Measurements from ENCODE around the gene MIPEP. TPM values are rescaled to one million over a fixed set of nuclear protein-coding genes. Genes with fewer than 3 reads are reported as not detected.

MIPEP gene
- total RNA-seq, 1 experiment from 2014 or later: 25.0 TPM

DNA sequence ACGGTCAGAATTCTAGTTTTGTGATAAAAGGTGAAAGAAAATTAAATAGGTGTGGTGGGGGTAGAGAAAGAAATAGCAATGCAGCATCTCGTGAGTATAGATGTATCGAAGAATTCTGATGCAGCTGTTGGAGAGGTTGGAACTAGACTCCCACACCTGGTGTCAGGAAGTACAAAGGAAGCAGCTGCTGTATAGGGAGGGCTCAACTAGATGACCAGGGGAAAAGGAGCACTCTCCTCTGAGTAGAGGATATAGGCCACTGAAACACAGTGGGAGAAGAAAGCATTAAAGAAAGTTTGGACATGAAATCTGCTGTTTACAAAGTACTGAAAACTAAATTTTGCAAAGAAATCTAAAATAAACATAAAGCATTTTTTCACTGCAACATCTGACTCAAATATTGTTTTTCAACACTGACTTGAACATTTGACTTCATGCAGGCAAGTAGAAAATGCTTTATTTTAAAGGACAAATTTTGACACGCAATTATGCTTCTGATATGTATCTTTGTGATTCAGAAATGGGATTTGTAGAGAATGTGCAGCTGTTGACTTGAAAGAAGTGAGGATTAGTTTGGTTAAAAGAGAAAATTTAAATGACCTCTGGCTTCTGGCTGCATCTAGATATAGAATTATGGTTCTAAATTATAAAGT, 82.2 kb downstream of the MIPEP start:
- peaks cover 32% of the 10 kb centered on the region for H3K36me3 ChIP-seq
- no peaks in the 10 kb centered on the region for H3K27me3 ChIP-seq
- H3K4me3 ChIP-seq: no peak overlapping the region
- DNase-seq: no peak
- no peaks in the 10 kb centered on the region for H3K9me3 ChIP-seq

DNA sequence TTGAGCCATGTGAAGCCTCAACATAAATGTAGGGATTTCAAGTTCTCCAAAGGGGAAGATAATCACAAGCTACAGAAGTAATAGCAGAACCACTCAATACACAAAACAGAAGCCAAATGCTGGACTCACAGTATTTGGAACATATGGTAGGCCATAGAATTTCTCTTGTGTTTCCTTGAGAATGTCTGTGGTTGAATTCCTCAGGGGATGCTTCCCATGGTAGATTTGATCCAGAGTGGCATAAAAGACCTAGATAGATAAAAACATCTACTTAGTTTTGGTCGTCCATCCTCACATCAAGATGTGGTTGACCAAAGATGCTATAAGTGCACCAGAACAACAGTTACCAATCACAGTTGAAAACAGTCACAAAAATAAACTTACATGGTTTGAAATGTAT, 83.4 kb downstream of the MIPEP start:
- Histone ChIP-seq H3K27me3 (no peaks in the 10 kb centered on the region), H3K36me3 (peaks cover 32% of the 10 kb centered on the region), H3K9me3 (no peaks in the 10 kb centered on the region), H3K4me3 (no peak overlapping the region)
- DNase-seq: no peak

- DNase-seq: no peak
- Histone ChIP-seq H3K36me3 (peaks cover 36% of the 10 kb centered on the region), H3K9me3 (no peaks in the 10 kb centered on the region), H3K4me3 (no peak overlapping the region), H3K27me3 (no peaks in the 10 kb centered on the region)
These were observed 84.1 kb downstream of the MIPEP start for GRCh38 chr13:23805122-23805521.

- H3K36me3 ChIP-seq: peaks cover 33% of the 10 kb centered on the region
- no peak for DNase-seq
- H3K27me3 ChIP-seq: no peaks in the 10 kb centered on the region
- no peaks in the 10 kb centered on the region for H3K9me3 ChIP-seq
- H3K4me3 ChIP-seq: no peak overlapping the region
These were observed 85.0 kb downstream of the MIPEP start for GRCh38 chr13:23804166-23804565.

- H3K36me3 ChIP-seq: peaks cover 29% of the 10 kb centered on the region
- no peaks in the 10 kb centered on the region for H3K27me3 ChIP-seq
- DNase-seq: no peak
- no peaks in the 10 kb centered on the region for H3K9me3 ChIP-seq
- no peak overlapping the region for H3K4me3 ChIP-seq
These were observed 88.1 kb downstream of the MIPEP start for GRCh38 chr13:23801141-23801540.

DNA sequence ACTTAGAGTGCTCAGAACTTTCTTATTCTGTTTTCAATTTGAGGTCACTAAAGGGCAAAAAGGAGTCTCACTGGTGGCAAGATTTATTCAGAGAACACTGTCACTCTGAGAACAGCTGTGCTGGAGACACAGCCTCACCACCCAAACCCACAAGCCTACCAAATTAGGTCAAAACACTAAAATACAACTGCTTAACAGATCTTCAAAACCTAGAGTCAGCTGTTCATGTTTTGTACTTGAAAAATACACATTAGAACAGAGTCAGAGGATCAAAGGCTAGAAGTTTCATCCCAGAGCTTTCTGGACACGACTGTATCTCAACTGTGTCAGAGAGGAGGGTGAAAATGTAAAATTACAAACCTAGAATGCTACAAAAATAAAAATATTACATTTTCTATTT, 89.3 kb downstream of the MIPEP start:
- H3K4me3 ChIP-seq: no peak overlapping the region
- H3K27me3 ChIP-seq: no peaks in the 10 kb centered on the region
- DNase-seq: no peak
- H3K9me3 ChIP-seq: no peaks in the 10 kb centered on the region
- H3K36me3 ChIP-seq: peaks cover 17% of the 10 kb centered on the region

GRCh38 chr13:23797276-23797903, 91.8 kb downstream of the MIPEP start:
- no peaks in the 10 kb centered on the region; the same call in 1 of the 2 replicates for H3K9me3 ChIP-seq
- peaks cover 14% of the 10 kb centered on the region for H3K36me3 ChIP-seq
- no peak for DNase-seq
- no peak overlapping the region for H3K4me3 ChIP-seq
- H3K27me3 ChIP-seq: no peaks in the 10 kb centered on the region

GRCh38 chr13:23796551-23796950, 92.6 kb downstream of the MIPEP start:
- Histone ChIP-seq H3K27me3 (no peaks in the 10 kb centered on the region), H3K9me3 (no peaks in the 10 kb centered on the region; the same call in 1 of the 2 replicates), H3K4me3 (no peak overlapping the region), H3K36me3 (peaks cover 19% of the 10 kb centered on the region)
- DNase-seq: no peak

GRCh38 chr13:23794267-23795161, 94.7 kb downstream of the MIPEP start:
- Histone ChIP-seq H3K4me3 (no peak overlapping the region), H3K27me3 (no peaks in the 10 kb centered on the region), H3K9me3 (peaks cover 5% of the 10 kb centered on the region; the same call in 1 of the 2 replicates), H3K36me3 (peaks cover 15% of the 10 kb centered on the region)
- no peak for DNase-seq

DNA sequence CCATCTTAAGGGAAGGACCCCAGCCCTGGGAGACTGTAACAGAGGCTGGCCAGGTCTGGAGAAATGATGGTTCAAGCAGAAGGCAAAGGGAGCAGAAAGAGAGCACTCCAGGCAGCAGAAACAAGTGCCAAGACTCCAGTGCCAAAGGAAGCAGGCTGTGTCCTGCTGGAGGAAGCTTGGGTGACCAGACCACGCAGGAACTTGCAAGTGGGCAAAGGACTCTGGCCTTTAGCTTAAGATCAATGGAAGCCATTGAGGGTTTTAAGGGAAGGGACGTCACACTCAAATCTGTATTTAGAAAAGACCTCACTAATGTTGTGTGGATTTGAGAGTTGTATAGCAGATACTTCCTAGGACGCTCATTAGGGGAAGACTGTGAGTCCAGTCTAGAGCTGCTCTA, 95.5 kb downstream of the MIPEP start:
- H3K27me3 ChIP-seq: no peaks in the 10 kb centered on the region
- no peak for DNase-seq
- H3K9me3 ChIP-seq: peaks cover 5% of the 10 kb centered on the region; the same call in 1 of the 2 replicates
- H3K4me3 ChIP-seq: no peak overlapping the region
- peaks cover 18% of the 10 kb centered on the region for H3K36me3 ChIP-seq

DNA sequence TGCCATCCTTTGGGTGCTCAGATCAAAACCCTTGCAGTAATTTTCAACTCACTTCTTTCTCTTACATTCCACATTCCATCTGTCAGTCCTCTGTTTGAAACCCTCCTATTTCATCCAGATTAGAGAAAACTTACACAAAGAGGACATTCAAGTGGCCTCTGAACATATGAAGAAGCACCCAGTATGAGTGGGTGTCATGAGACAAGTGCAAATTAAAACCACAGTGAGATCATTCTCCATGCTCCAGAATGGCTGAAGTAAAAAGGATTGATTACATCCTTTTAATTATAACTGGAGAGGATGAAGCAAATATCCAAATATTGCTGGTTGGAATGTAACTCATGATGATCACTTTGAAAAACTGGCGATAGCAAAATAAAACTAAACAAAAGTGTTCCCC, 96.5 kb downstream of the MIPEP start:
- H3K27me3 ChIP-seq: no peaks in the 10 kb centered on the region
- DNase-seq: no peak
- no peak overlapping the region for H3K4me3 ChIP-seq
- peaks cover 15% of the 10 kb centered on the region for H3K36me3 ChIP-seq
- peaks cover 5% of the 10 kb centered on the region; the same call in 1 of the 2 replicates for H3K9me3 ChIP-seq

DNA sequence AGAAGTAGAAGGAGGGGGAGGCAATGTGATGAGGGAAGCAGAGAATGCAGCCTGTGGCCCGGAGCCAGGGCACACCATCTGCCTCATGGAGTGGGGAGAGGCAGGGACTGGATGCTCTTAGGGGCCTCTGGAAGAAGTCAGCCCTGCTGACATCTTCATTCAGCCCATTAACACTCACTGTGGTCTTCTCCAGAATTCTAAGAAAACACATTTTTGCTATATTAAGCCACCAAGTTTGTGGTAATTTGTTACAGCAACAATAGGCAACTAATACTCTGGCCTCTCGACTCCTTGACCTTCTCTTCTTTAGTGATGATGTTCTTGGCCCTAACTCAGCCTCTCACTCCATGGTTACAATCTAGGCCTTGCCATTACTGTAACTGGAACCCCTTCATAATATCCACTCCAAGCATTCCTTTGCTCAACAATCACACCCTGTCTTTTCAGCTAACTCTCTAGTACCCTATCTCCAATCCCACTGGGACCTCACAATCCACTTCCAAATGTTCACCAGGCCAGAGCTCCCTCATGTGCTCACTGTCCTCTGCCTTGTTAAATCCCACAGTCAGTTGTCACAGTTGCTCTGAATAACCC, 98.5 kb downstream of the MIPEP start:
- H3K27me3 ChIP-seq: no peaks in the 10 kb centered on the region

GRCh38 chr13:23789576-23790346, 99.4 kb downstream of the MIPEP start:
- H3K9me3 ChIP-seq: peaks cover 5% of the 10 kb centered on the region; the same call in 1 of the 2 replicates
- H3K36me3 ChIP-seq: peaks cover 15% of the 10 kb centered on the region
- H3K27me3 ChIP-seq: no peaks in the 10 kb centered on the region
- H3K4me3 ChIP-seq: no peak overlapping the region
- no peak for DNase-seq

More for the DNA sequence above, 98.5 kb downstream of the MIPEP start:
- Histone ChIP-seq H3K36me3 (peaks cover 15% of the 10 kb centered on the region), H3K4me3 (no peak overlapping the region), H3K9me3 (peaks cover 5% of the 10 kb centered on the region; the same call in 1 of the 2 replicates)
- peak; percentile 64 for DNase-seq

GRCh38 chr13:23788459-23788858, 100.7 kb downstream of the MIPEP start:
- no peak overlapping the region for H3K4me3 ChIP-seq
- no peak for DNase-seq
- H3K27me3 ChIP-seq: no peaks in the 10 kb centered on the region
- H3K9me3 ChIP-seq: peaks cover 5% of the 10 kb centered on the region; the same call in 1 of the 2 replicates
- H3K36me3 ChIP-seq: peaks cover 12% of the 10 kb centered on the region

DNA sequence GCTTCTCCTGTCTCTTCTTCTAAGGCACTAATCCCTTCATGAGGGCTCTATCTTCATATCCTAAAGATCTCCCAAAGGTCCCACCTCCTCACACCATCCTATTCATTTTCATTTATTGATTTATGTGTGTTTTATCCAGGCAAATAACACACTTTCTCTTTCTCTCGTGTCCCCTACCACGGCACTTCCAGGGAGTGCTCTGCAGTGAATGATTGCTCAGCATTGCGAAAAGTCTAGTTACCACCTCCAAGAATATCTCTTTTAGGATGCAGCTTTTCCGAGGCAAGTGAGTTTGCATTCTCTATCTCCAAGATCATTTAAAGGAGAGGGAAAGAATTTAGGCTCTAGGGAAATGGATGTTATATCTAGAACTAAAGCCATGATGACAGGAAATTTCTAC, 101.7 kb downstream of the MIPEP start:
- no peak overlapping the region for H3K4me3 ChIP-seq

DNA sequence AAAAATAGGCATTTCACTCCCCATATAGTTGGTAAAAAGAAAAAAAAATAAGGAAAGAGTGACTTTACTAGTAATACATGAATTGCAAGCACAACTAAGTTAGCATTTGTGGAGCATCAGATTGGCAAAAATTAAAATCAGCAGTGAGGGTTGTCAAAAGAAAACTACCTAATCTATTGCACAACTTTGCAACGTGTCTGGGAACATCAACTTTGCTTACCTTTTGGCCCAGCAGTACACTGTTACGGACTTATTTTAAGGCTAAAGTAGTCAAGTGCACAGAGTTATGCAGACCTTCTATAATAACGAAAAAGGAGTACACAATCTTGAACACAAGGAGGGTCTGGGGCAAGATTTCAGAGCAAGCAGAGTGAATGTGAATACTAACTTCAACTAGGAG, 102.6 kb downstream of the MIPEP start:
- Histone ChIP-seq H3K27me3 (no peaks in the 10 kb centered on the region), H3K9me3 (0 out of 2 replicates have a peak, but pooled peaks cover 5% of the 10 kb centered on the region), H3K36me3 (peaks cover 4% of the 10 kb centered on the region; the same call in 1 of the 2 replicates), H3K4me3 (no peak overlapping the region)
- no peak for DNase-seq

More for the DNA sequence above, 101.7 kb downstream of the MIPEP start:
- Histone ChIP-seq H3K9me3 (peaks cover 5% of the 10 kb centered on the region; the same call in 1 of the 2 replicates), H3K27me3 (no peaks in the 10 kb centered on the region), H3K36me3 (peaks cover 8% of the 10 kb centered on the region)
- DNase-seq: no peak

Measured in MG63 (cell line).